GM19395 (cell line): Measurements from ENCODE around the gene SIPA1L3.
"Not testable (repeated sequence)": the region's sequence is repeated elsewhere in the genome, so short reads cannot be mapped to it uniquely, and the experiment has no call there.

Experiments used
- ATAC-seq: cut with Tn5 transposase; IDR thresholded peaks from one replicate; pipeline ENCODE4 v1.9.1; 2021; ENCODE audit warnings: mild to moderate bottlenecking, moderate library complexity; ENCODE audit not compliant: unreplicated experiment

SIPA1L3 gene

GRCh38 chr19:37907735-37908455 lies 887 bp downstream of the SIPA1L3 start:
- ATAC-seq: no peak

- ATAC-seq: no peak
Observed at GRCh38 chr19:37909661-37910199, 2.7 kb downstream of the SIPA1L3 start.

GRCh38 chr19:37914908-37915307 lies 7.9 kb downstream of the SIPA1L3 start:
- peak; percentile 50 for ATAC-seq

GRCh38 chr19:37920591-37921450 lies 13.8 kb downstream of the SIPA1L3 start:
- no peak for ATAC-seq

- ATAC-seq: not testable (repeated sequence)
Observed at GRCh38 chr19:37924573-37924972, 17.6 kb downstream of the SIPA1L3 start.

- no peak for ATAC-seq
Observed at GRCh38 chr19:37925212-37925611, 18.2 kb downstream of the SIPA1L3 start.

- no peak for ATAC-seq
Observed at GRCh38 chr19:37926255-37926654, 19.2 kb downstream of the SIPA1L3 start.

GRCh38 chr19:37926711-37927110 lies 19.7 kb downstream of the SIPA1L3 start:
- ATAC-seq: no peak

GRCh38 chr19:37928527-37929286 lies 21.7 kb downstream of the SIPA1L3 start:
- ATAC-seq: peak; percentile 65

GRCh38 chr19:37929355-37929923 lies 22.4 kb downstream of the SIPA1L3 start:
- no peak for ATAC-seq

- ATAC-seq: no peak
Observed at GRCh38 chr19:37930416-37930815, 23.4 kb downstream of the SIPA1L3 start.

- no peak for ATAC-seq
Observed at GRCh38 chr19:37931881-37932655, 25.1 kb downstream of the SIPA1L3 start.

- ATAC-seq: no peak
Observed at GRCh38 chr19:37932985-37933936, 26.3 kb downstream of the SIPA1L3 start.

- ATAC-seq: no peak
Observed at GRCh38 chr19:37933937-37934358, 26.9 kb downstream of the SIPA1L3 start.

GRCh38 chr19:37935341-37935740 lies 28.3 kb downstream of the SIPA1L3 start:
- ATAC-seq: no peak

GRCh38 chr19:37936166-37936565 lies 29.2 kb downstream of the SIPA1L3 start:
- ATAC-seq: no peak

GRCh38 chr19:37936886-37937285 lies 29.9 kb downstream of the SIPA1L3 start:
- ATAC-seq: no peak

- ATAC-seq: no peak
Observed at GRCh38 chr19:37938353-37938752, 31.3 kb downstream of the SIPA1L3 start.
